Vagina (tissue), 2 donors: ENCODE measurements around the gene MTHFD2. TPM values are rescaled to one million over a fixed set of nuclear protein-coding genes. Genes with fewer than 3 reads are reported as not detected.

Experiments used
- DNase-seq, 2 donors: peaks; one replicate each; pipeline ENCODE4 v3.0.0-alpha.2; 2017; ENCODE audit errors: extremely low spot score in 2 of 2
- H3K27ac ChIP-seq: fragments of 200-600 bp; sonication (generic); one replicate; pipeline ENCODE4 v1.5.1; 2019
- H3K27me3 ChIP-seq: fragments of 200-600 bp; sonication (generic); one replicate; pipeline ENCODE4 v1.5.1; 2019
- H3K36me3 ChIP-seq, 2 donors: fragments of 200-600 bp; sonication (generic); one replicate each; pipeline ENCODE4 v1.5.1; 2017 to 2019
- H3K4me1 ChIP-seq: fragments of 200-600 bp; sonication (generic); one replicate; pipeline ENCODE4 v1.5.1; 2019
- H3K4me3 ChIP-seq, 2 donors: fragments of 200-600 bp; sonication (generic); 1 replicate in 1 of 2; 2 replicates in 1 of 2; pipeline ENCODE4 v1.5.1; 2016 to 2019
- H3K9me3 ChIP-seq: fragments of 200-600 bp; sonication (generic); one replicate; pipeline ENCODE4 v1.5.1; 2019
- CTCF ChIP-seq, 3 experiments: fragments of 450-650 bp in 2 of 3; fragments of 200-600 bp in 1 of 3; sonication (generic) in 1 of 3; IDR thresholded peaks; one replicate each; pipeline ENCODE4 v1.5.1; 2017 to 2019; ENCODE audit warnings: antibody characterized with exemption in 3 of 3, mild to moderate bottlenecking in 2 of 3, moderate library complexity in 2 of 3
- POLR2A ChIP-seq, 2 donors: fragments of 450-650 bp; IDR thresholded peaks; one replicate each; pipeline ENCODE4 v1.6.1; 2017; ENCODE audit warnings: antibody characterized with exemption in 2 of 2, mild to moderate bottlenecking in 2 of 2, moderate library complexity in 2 of 2
- POLR2AphosphoS5 ChIP-seq, 2 donors: sonication (generic); formaldehyde crosslinking; IDR thresholded peaks; one replicate each; pipeline ENCODE4 v1.9.0; 2017; ENCODE audit warnings: antibody characterized with exemption in 2 of 2, mild to moderate bottlenecking in 2 of 2, low read depth in 1 of 2; ENCODE audit not compliant: insufficient read depth in 1 of 2
- intact Hi-C: fragments of 100-400 bp; cut with DNase I; formaldehyde crosslinking; loops from one replicate; pipeline ENCODE4 v1.15.1; 2023
- total RNA-seq: library from RNA; depleted of rRNA; stranded (reverse); fragments of >200 nt; gene quantifications from one replicate; pipeline ENCODE4 v1.2.3, GENCODE V29; 2016

MTHFD2 gene
- total RNA-seq, 1 donor from 2014 or later, result 55.7 TPM

- no peak overlapping the region for H3K27ac ChIP-seq
- no peak overlapping the region for H3K4me3 ChIP-seq
- peaks cover 0 to 10% of the 10 kb centered on the region in 2 donors for H3K36me3 ChIP-seq
- intact Hi-C loops, result no loop called here
- DNase-seq, result no peak
- TF ChIP-seq POLR2A (IDR thresholded peaks at IDR 0.05) (no peak), POLR2AphosphoS5 (IDR thresholded peaks at IDR 0.05; ENCODE audit: insufficient read depth in 1 of 2, low read depth in 1 of 2) (no peak), CTCF (IDR thresholded peaks at IDR 0.05) (no peak)
- H3K4me1 ChIP-seq, result no peaks in the 10 kb centered on the region
- H3K9me3 ChIP-seq, result no peaks in the 10 kb centered on the region
- no peaks in the 10 kb centered on the region for H3K27me3 ChIP-seq
Observed at GRCh38 chr2:74219846-74220486, 21.6 kb downstream of the MTHFD2 start.

- no peaks in the 10 kb centered on the region for H3K9me3 ChIP-seq
- H3K4me1 ChIP-seq, result peaks cover under 1% of the 10 kb centered on the region
- H3K27me3 ChIP-seq, result no peaks in the 10 kb centered on the region
- H3K36me3 ChIP-seq, result no peaks in the 10 kb centered on the region
- no peak overlapping the region for H3K27ac ChIP-seq
- no peak overlapping the region for H3K4me3 ChIP-seq
- intact Hi-C loops, result no loop called here
- no peak for TF ChIP-seq POLR2AphosphoS5 (IDR thresholded peaks at IDR 0.05; ENCODE audit: insufficient read depth in 1 of 2, low read depth in 1 of 2)
- no peak for TF ChIP-seq CTCF (IDR thresholded peaks at IDR 0.05)
- no peak for TF ChIP-seq POLR2A (IDR thresholded peaks at IDR 0.05)
- no peak for DNase-seq
Observed at GRCh38 chr2:74221091-74221490, 22.7 kb downstream of the MTHFD2 start.

- Histone ChIP-seq H3K27me3 (no peaks in the 10 kb centered on the region), H3K9me3 (no peaks in the 10 kb centered on the region), H3K4me1 (peaks cover 7% of the 10 kb centered on the region), H3K4me3 (no peak overlapping the region), H3K27ac (no peak overlapping the region), H3K36me3 (no peaks in the 10 kb centered on the region)
- DNase-seq, result no peak
- intact Hi-C loops, result no loop called here
- TF ChIP-seq CTCF (IDR thresholded peaks at IDR 0.05), result no peak
- TF ChIP-seq POLR2AphosphoS5 (IDR thresholded peaks at IDR 0.05; ENCODE audit: insufficient read depth in 1 of 2, low read depth in 1 of 2), result no peak
- no peak for TF ChIP-seq POLR2A (IDR thresholded peaks at IDR 0.05)
Observed at GRCh38 chr2:74221604-74222299, 23.3 kb downstream of the MTHFD2 start.

GRCh38 chr2:74222300-74222650 lies 23.9 kb downstream of the MTHFD2 start:
- intact Hi-C loops, result no loop called here

More at GRCh38 chr2:74222300-74222650, 23.9 kb downstream of the MTHFD2 start:
- Histone ChIP-seq H3K36me3 (no peaks in the 10 kb centered on the region), H3K9me3 (no peaks in the 10 kb centered on the region), H3K27me3 (no peaks in the 10 kb centered on the region), H3K27ac (no peak overlapping the region), H3K4me3 (no peak overlapping the region), H3K4me1 (peaks cover 10% of the 10 kb centered on the region)
- no peak for DNase-seq
- no peak for TF ChIP-seq POLR2A (IDR thresholded peaks at IDR 0.05)
- TF ChIP-seq POLR2AphosphoS5 (IDR thresholded peaks at IDR 0.05; ENCODE audit: insufficient read depth in 1 of 2, low read depth in 1 of 2), result no peak
- TF ChIP-seq CTCF (IDR thresholded peaks at IDR 0.05), result no peak
